ENCODE data around the gene APBB2.

The APBB2 gene

GRCh38 chr4:41041551-41041950 lies 172.8 kb downstream of the APBB2 start:
- Mint-ChIP-seq H3K27ac (no peak overlapping the region), H3K4me3 (no peak overlapping the region), H3K9me3 (peaks cover 9 to 12% of the 10 kb centered on the region in 2 donors), H3K27me3 (no peaks in the 10 kb centered on the region), H3K4me1 (no peaks in the 10 kb centered on the region)
- DNase-seq, result no peak
- ATAC-seq, result no peak

GRCh38 chr4:41039317-41039716 lies 175.0 kb downstream of the APBB2 start:
- Mint-ChIP-seq H3K9me3 (peaks cover 2 to 3% of the 10 kb centered on the region in 2 donors), H3K4me3 (no peak overlapping the region), H3K4me1 (no peaks in the 10 kb centered on the region), H3K27me3 (no peaks in the 10 kb centered on the region), H3K27ac (no peak overlapping the region)
- DNase-seq, result no peak
- no peak for ATAC-seq

- ATAC-seq, result no peak
- H3K9me3 Mint-ChIP-seq, result no peaks in the 10 kb centered on the region
- no peaks in the 10 kb centered on the region for H3K27me3 Mint-ChIP-seq
- H3K4me1 Mint-ChIP-seq, result no peaks in the 10 kb centered on the region
- H3K4me3 Mint-ChIP-seq, result no peak overlapping the region
- no peak for DNase-seq
- H3K27ac Mint-ChIP-seq, result no peak overlapping the region
Observed at GRCh38 chr4:41038304-41038703, 176.0 kb downstream of the APBB2 start.

- Mint-ChIP-seq H3K4me1 (no peaks in the 10 kb centered on the region), H3K9me3 (peaks cover 31 to 40% of the 10 kb centered on the region in 2 donors), H3K27ac (no peak overlapping the region), H3K4me3 (no peak overlapping the region), H3K27me3 (no peaks in the 10 kb centered on the region)
- ATAC-seq (no peak), DNase-seq (no peak)
Observed at GRCh38 chr4:41029098-41029497, 185.2 kb downstream of the APBB2 start.

- H3K27ac Mint-ChIP-seq, result no peak overlapping the region
- no peak for ATAC-seq
- DNase-seq, result no peak
- H3K9me3 Mint-ChIP-seq, result peaks cover 32 to 46% of the 10 kb centered on the region in 2 donors
- no peaks in the 10 kb centered on the region for H3K27me3 Mint-ChIP-seq
- no peaks in the 10 kb centered on the region for H3K4me1 Mint-ChIP-seq
- H3K4me3 Mint-ChIP-seq, result no peak overlapping the region
Observed at GRCh38 chr4:41028392-41029076, 185.8 kb downstream of the APBB2 start.

- no peak for ATAC-seq
- no peaks in the 10 kb centered on the region for H3K27me3 Mint-ChIP-seq
- no peaks in the 10 kb centered on the region for H3K4me1 Mint-ChIP-seq
- peaks cover 36 to 49% of the 10 kb centered on the region in 2 donors for H3K9me3 Mint-ChIP-seq
- DNase-seq, result no peak
- no peak overlapping the region for H3K27ac Mint-ChIP-seq
- no peak overlapping the region for H3K4me3 Mint-ChIP-seq
Observed at GRCh38 chr4:41026971-41027370, 187.4 kb downstream of the APBB2 start.

- ATAC-seq (no peak), DNase-seq (no peak)
- no peaks in the 10 kb centered on the region for H3K4me1 Mint-ChIP-seq
- no peaks in the 10 kb centered on the region for H3K27me3 Mint-ChIP-seq
- H3K27ac Mint-ChIP-seq, result no peak overlapping the region
- peaks cover 36 to 49% of the 10 kb centered on the region in 2 donors for H3K9me3 Mint-ChIP-seq
- H3K4me3 Mint-ChIP-seq, result no peak overlapping the region
Observed at GRCh38 chr4:41025824-41026223, 188.5 kb downstream of the APBB2 start.

GRCh38 chr4:41024556-41025491 lies 189.5 kb downstream of the APBB2 start:
- Mint-ChIP-seq H3K4me1 (no peaks in the 10 kb centered on the region), H3K27me3 (no peaks in the 10 kb centered on the region), H3K9me3 (peaks cover 36 to 49% of the 10 kb centered on the region in 2 donors), H3K27ac (no peak overlapping the region), H3K4me3 (no peak overlapping the region)
- DNase-seq, result no peak
- no peak for ATAC-seq

GRCh38 chr4:41022116-41022515 lies 192.2 kb downstream of the APBB2 start:
- Mint-ChIP-seq H3K4me1 (no peaks in the 10 kb centered on the region), H3K4me3 (no peak overlapping the region), H3K27ac (no peak overlapping the region), H3K9me3 (peaks cover 23 to 27% of the 10 kb centered on the region in 2 donors), H3K27me3 (no peaks in the 10 kb centered on the region)
- no peak for ATAC-seq
- no peak for DNase-seq

- Mint-ChIP-seq H3K4me1 (no peaks in the 10 kb centered on the region), H3K27me3 (peaks cover 7% of the 10 kb centered on the region), H3K4me3 (no peak overlapping the region), H3K27ac (no peak overlapping the region), H3K9me3 (no peaks in the 10 kb centered on the region)
- ATAC-seq (no peak), DNase-seq (no peak)
Observed at GRCh38 chr4:41015016-41015675, 199.2 kb downstream of the APBB2 start.

- H3K4me3 Mint-ChIP-seq, result no peak overlapping the region
- no peak overlapping the region for H3K27ac Mint-ChIP-seq
- DNase-seq, result no peak
- ATAC-seq, result no peak
- H3K27me3 Mint-ChIP-seq, result peaks cover 7% of the 10 kb centered on the region
- H3K9me3 Mint-ChIP-seq, result no peaks in the 10 kb centered on the region
- no peaks in the 10 kb centered on the region for H3K4me1 Mint-ChIP-seq
Observed at GRCh38 chr4:41014158-41014557, 200.2 kb downstream of the APBB2 start.

- H3K4me3 Mint-ChIP-seq, result no peak overlapping the region
- H3K27ac Mint-ChIP-seq, result no peak overlapping the region
- H3K4me1 Mint-ChIP-seq, result no peaks in the 10 kb centered on the region
- H3K9me3 Mint-ChIP-seq, result no peaks in the 10 kb centered on the region
- DNase-seq, result no peak
- H3K27me3 Mint-ChIP-seq, result peaks cover 7% of the 10 kb centered on the region
- ATAC-seq, result no peak
Observed at GRCh38 chr4:41013746-41014145, 200.6 kb downstream of the APBB2 start.

- ATAC-seq, result no peak
- H3K4me3 Mint-ChIP-seq, result no peak overlapping the region
- H3K27me3 Mint-ChIP-seq, result peaks cover 7% of the 10 kb centered on the region
- no peak overlapping the region for H3K27ac Mint-ChIP-seq
- no peaks in the 10 kb centered on the region for H3K9me3 Mint-ChIP-seq
- no peaks in the 10 kb centered on the region for H3K4me1 Mint-ChIP-seq
- no peak for DNase-seq
Observed at GRCh38 chr4:41012911-41013310, 201.4 kb downstream of the APBB2 start.

GRCh38 chr4:41012293-41012692 lies 202.0 kb downstream of the APBB2 start:
- H3K27me3 Mint-ChIP-seq, result peaks cover 7% of the 10 kb centered on the region
- DNase-seq (no peak), ATAC-seq (no peak)
- no peak overlapping the region for H3K27ac Mint-ChIP-seq
- no peaks in the 10 kb centered on the region for H3K4me1 Mint-ChIP-seq
- no peak overlapping the region for H3K4me3 Mint-ChIP-seq
- no peaks in the 10 kb centered on the region for H3K9me3 Mint-ChIP-seq

- ATAC-seq (no peak), DNase-seq (no peak)
- no peaks in the 10 kb centered on the region for H3K4me1 Mint-ChIP-seq
- no peaks in the 10 kb centered on the region for H3K9me3 Mint-ChIP-seq
- peaks cover 7% of the 10 kb centered on the region for H3K27me3 Mint-ChIP-seq
- no peak overlapping the region for H3K27ac Mint-ChIP-seq
- H3K4me3 Mint-ChIP-seq, result no peak overlapping the region
Observed at GRCh38 chr4:41009411-41009810, 204.9 kb downstream of the APBB2 start.

GRCh38 chr4:41006141-41006540 lies 208.2 kb downstream of the APBB2 start:
- ATAC-seq (no peak), DNase-seq (no peak)
- no peaks in the 10 kb centered on the region for H3K9me3 Mint-ChIP-seq
- H3K27ac Mint-ChIP-seq, result no peak overlapping the region
- H3K4me3 Mint-ChIP-seq, result no peak overlapping the region
- H3K4me1 Mint-ChIP-seq, result no peaks in the 10 kb centered on the region
- H3K27me3 Mint-ChIP-seq, result no peaks in the 10 kb centered on the region

All from stimulated activated naive CD8-positive, alpha-beta T cell treated with anti-CD3 and anti-CD28 coated beads, Interleukin-15, amount 100 ng/mL, for 72 hours (primary cell).